ENCODE data around the gene NPC1.
A peak's percentile ranks its signal among the peaks of the same experiment; 100 is the strongest.
"Not testable (repeated sequence)": the region's sequence is repeated elsewhere in the genome, so short reads cannot be mapped to it uniquely, and the experiment has no call there.

NPC1 gene

DNA sequence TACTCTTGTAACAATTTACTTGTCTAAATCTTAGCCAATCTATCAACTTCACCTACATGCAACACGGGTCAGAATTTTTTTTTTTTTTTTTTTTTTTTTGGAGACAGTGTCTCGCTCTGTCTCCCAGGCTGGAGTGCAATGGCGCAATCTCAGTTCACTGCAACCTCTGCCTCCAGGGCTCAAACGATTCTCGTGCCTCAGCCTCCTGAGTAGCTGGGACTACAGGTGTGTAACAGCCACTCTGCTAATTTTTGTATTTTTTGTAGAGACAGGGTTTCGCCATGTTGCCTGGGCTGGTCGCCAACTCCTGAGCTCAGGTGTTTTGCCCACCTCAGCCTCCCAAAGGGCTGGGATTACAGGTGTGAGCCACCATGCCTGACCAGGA, 26.8 kb upstream of the NPC1 start:
- DNase-seq; in situ Hi-C loops (cut with HindIII; ENCODE audit: low pct_ligation_motif_present, low pct_unique_long_range_greater_than_20kb, low sequenced_read_pairs): not testable (repeated sequence)

DNA sequence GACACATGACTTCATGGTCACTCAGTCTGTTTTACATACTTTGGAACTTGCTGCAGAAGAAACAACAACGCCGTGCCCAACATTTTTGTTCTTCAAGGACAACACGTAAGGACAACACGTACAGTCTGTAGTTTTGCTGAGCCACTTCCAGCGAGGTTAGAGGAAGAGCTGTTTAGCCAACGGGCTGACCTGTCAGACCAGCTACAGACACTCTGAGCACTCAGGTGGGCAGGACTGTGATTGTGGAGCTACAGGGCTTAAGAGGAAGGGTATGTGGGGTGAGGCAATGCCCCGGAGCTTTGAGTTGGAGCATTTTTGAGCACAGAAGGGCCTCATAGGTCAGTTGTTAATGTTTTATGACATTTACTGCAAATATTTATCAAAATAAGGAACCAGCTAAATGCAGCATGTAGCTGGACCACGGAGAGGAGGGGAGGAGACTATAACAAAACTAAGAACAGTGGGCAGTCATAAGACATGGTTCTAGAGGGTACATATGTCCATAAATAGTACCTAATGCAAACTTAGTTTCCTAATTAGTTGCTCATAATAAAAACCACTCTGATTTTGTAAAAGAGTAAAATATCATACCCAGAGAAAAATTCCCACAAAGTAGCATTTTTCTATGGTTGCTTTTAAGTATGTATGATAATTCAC, 26.3 kb upstream of the NPC1 start:
- DNase-seq, result no peak
- in situ Hi-C loops (cut with HindIII; ENCODE audit: low pct_ligation_motif_present, low pct_unique_long_range_greater_than_20kb, low sequenced_read_pairs), result no loop called here

DNA sequence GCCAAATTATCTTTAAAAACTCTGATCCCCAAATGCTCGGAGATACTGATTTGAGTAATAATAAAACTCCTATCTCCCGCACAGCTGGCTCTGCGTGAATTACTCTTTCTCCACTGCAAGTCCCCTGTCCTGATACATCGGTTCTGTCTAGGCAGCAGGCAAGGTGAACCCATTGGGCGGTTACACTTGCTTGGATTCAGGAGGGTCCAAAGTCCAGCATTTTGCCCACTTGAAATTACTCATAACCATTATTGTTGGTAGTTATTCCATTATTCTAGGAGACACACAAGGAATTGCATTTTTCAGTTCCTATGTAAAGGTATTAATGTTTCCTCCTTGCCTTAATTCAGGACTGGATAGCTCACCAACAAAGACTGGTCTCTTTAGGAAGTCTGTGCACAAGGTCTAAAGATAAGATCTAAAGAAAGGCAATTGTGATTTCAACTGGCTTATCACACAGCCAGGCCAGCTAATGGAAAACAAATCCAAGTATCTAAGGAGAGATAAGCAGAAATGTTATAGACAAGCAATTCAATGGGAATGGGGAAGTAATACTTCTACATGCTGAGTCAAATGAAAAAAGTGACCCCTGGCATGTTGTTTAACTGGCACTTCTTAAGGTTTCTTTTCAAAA, 23.2 kb upstream of the NPC1 start:
- no peak for DNase-seq

DNA sequence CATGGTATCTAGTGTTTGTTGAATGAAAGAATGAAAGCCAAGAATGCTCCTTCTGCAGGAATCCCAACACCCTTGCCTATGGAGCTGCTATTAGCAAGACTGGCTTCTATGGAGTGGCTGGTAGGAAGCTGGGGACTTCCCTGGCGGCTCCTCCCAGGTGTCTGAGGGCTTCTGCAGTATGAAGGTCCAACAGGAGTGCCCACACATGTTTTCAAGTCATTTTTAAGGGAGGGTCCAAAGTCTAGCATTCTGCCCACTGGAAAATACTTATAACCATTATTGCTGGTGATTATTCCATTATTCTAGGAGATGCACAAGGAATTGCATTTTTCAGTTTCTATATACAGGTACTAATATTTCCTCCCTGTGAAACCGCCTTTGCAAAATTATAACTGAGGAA, 21.9 kb upstream of the NPC1 start:
- DNase-seq, result no peak
- in situ Hi-C loops (cut with HindIII; ENCODE audit: low pct_ligation_motif_present, low pct_unique_long_range_greater_than_20kb, low sequenced_read_pairs), result no loop called here

More for the DNA sequence above, 23.2 kb upstream of the NPC1 start:
- in situ Hi-C loops (cut with HindIII; ENCODE audit: low pct_ligation_motif_present, low pct_unique_long_range_greater_than_20kb, low sequenced_read_pairs), result no loop called here

DNA sequence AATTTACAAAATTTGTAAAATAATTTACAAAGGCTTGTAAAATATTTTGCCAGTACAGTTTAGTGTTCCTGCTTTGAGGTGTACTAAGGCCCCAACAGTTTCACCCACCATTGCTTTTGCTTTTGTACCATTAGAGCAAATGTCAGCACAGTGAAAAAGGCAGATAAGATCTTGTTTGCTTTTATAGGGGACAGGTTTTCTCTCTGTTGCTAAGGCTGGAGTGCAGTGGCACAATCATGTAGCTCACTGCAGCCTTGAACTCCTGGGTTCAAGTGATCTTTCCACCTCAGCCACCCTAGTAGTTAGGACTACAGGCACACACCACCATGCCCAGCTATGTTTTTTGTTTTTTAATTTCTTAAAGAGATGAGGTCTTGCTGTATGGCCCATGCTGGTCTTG, 19.6 kb upstream of the NPC1 start:
- DNase-seq, result no peak
- in situ Hi-C loops (cut with HindIII; ENCODE audit: low pct_ligation_motif_present, low pct_unique_long_range_greater_than_20kb, low sequenced_read_pairs), result no loop called here

DNA sequence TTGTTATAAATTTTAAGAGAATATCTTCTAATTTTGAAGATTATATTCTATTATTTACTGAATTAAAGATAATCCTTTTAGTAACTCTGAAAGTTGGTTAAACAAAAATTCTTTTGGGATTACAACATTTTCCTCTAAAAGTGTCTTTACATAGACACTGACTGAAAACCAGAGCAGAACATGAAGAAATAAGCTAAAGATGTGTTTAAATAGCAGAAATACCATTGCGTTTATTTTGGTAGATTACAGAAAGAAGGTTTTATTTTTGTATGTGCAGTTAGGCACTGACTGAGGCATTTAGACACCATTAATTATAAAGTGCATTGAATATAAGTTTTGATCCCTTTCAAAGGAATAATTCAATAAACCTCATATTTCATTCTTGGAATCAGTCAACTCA, 13.5 kb upstream of the NPC1 start:
- in situ Hi-C loops (cut with HindIII; ENCODE audit: low pct_ligation_motif_present, low pct_unique_long_range_greater_than_20kb, low sequenced_read_pairs), result no loop called here

DNA sequence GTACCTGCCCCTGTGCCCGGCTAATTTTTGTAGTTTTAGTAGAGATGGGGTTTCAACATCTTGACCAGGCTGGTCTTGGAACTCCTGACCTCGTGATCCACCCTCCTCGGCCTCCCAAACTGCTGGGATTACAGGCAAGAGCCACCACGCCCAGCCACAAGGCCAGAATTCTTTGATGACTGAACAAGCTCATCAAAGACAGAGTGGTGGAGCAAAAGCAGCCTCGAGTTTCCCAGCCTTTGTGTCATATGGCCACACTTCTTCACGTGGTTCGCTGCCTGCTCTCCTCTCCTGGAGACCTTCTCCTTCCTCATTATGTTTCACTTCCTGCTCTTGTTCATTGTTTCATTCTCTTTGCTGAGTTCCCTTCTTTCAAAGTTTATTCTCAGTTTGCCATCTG, 9.9 kb upstream of the NPC1 start:
- in situ Hi-C loops (cut with HindIII; ENCODE audit: low pct_ligation_motif_present, low pct_unique_long_range_greater_than_20kb, low sequenced_read_pairs), result no loop called here
- no peak for DNase-seq

More for the DNA sequence above, 13.5 kb upstream of the NPC1 start:
- DNase-seq, result no peak

DNA sequence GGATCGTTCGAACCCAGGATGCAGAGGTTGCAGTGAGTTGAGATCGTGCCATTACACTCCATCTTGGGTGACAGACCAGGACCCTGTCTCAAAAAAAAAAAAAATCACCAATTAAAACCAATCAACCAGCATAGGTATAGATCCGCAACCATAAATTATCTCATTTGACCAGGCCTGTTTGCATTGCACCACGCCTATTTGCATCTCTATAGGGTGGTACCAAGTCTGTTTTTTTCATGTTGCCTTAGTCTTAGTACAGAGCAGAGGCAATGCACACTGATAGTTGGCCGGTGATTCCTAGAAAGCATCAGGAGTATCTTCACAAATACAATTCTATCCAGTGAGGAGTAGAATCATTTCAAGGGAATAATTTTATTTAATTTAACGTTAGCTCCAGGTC, 9.3 kb upstream of the NPC1 start:
- DNase-seq, result no peak
- in situ Hi-C loops (cut with HindIII; ENCODE audit: low pct_ligation_motif_present, low pct_unique_long_range_greater_than_20kb, low sequenced_read_pairs), result no loop called here

DNA sequence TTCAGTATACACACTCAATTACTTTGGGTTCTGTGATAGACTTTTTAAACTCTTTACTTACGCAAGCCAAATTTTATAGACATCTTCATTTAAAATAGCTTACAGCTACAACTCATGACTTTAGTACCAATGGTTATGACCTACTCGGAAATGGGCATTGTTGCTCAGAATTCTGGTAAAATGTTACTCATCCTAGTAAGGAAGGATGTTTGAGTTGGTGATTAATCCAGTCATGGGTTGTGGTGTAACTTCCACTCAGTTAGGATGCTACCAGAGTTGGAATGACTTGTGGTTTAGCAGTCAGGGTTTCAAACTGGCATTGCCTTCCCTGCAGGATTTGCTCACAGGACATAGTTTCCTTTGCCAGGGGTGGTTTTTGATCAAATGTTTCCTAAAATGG, 7.4 kb upstream of the NPC1 start:
- peak; percentile 96 for DNase-seq

DNA sequence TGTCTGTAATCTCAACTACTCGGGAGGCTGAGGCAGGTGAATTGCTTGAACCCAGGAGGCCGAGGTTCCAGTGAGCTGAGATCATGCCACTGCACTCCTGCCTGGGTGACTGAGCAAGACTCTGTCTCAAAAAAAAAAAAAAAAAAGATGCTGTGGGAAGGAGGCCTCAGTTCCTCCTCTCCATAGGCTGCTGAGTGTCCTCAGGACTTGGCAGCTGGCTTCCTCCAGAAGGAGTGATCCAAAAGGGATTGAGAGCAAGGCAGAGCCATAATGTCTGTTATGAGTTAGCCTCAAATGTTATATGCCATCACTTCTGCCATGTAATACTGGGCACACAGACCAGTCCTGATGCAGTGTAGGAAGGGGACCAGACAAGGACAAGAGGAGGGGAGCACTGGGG, 6.6 kb upstream of the NPC1 start:
- in situ Hi-C loops (cut with HindIII; ENCODE audit: low pct_ligation_motif_present, low pct_unique_long_range_greater_than_20kb, low sequenced_read_pairs), result no loop called here
- no peak for DNase-seq

More for the DNA sequence above, 7.4 kb upstream of the NPC1 start:
- in situ Hi-C loops (cut with HindIII; ENCODE audit: low pct_ligation_motif_present, low pct_unique_long_range_greater_than_20kb, low sequenced_read_pairs), result no loop called here

DNA sequence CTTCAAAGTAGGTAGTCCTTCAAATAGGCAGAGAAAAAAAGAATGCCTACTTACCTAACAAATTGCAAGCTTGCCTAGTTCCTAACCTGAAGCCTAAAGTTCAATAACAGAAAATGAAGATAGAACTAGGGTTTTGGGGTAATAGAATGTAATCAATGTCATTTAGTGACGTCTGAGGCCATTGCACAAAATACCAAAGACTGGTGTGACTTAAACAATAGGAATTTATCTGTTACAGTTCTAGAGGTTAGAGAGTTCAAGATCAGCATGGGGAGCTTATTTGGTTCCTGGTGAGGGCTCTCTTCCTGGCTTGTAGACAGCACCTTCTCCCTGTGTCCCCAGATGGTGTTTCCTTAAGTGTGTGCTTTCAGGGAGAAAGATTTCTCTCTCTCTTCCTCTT, 4.7 kb upstream of the NPC1 start:
- DNase-seq, result peak; percentile 53
- in situ Hi-C loops (cut with HindIII; ENCODE audit: low pct_ligation_motif_present, low pct_unique_long_range_greater_than_20kb, low sequenced_read_pairs), result no loop called here

DNA sequence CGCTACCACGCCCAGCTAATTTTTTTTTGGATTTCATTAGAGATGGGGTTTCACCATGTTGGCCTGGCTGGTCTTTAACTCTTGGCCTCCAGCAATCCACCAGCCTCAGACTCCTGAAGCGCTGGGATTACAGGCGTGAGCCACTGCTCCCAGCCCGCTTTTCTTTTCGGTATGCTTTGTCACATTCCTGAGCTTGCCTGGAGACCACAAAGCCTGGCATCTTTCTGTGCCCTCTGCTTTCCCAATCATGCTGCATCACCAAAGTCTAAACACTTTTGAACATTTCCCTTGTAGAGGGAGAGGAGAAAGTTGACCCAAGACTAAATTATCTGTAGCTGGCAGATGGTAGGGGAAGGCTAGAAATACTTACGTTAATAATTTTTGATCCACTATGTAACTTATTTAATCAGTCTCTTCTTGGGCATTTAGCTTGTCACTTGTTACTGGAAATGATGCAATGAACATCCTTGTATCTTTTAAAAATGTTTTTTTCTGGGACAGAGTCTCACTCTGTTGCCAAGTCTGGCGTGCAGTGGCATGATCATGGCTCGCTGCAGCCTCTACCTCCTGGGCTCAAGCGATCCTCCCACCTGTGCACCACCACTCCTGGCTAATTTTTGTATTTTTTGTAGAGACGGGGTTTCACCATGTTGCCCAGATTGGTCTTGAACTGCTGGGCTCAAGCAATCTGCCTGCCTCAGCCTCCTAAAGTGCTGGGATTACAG, 2.7 kb upstream of the NPC1 start:
- in situ Hi-C loops (cut with HindIII; ENCODE audit: low pct_ligation_motif_present, low pct_unique_long_range_greater_than_20kb, low sequenced_read_pairs), result no loop called here
- DNase-seq, result peak; percentile 82

DNA sequence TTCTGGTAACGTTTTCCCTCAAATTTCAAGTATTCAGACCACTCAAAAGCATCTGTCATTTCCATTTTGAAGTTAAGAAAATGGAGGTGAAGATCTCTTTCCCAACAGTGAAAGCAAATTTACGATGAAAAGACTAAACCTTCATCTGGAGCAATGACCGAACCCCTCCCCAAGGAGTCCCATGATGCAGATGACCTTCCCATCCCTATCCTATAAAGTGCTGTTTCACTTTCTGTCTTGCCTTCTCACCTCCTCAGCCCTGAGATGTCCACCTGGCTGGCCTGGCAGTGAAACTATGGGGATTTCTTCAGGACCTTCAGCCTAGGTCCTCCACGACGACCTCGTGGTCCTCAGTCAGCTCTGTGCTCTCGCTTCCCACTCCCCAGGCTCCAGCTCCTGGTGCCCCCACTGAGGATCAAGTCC, 925 bp upstream of the NPC1 start:
- in situ Hi-C loops (cut with HindIII; ENCODE audit: low pct_ligation_motif_present, low pct_unique_long_range_greater_than_20kb, low sequenced_read_pairs), result no loop called here
- no peak for DNase-seq

DNA sequence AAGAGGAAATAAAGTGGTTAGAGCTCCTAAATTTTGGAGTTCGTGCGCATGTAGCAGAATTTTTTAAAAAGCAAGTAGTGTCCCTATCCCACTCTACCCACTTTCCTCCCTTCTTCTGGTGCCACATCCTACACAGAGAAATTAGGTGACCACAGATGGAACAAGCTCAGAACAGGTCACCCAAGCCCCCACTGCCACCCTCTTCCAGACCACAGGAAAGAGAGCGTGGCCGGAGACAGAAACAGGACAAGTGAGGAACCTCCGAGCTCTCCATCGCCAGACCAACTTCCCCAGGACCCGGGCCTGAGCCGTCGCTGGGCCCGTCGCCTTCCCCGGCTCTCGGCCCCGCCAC, 433 bp downstream of the NPC1 start:
- DNase-seq, result no peak
- in situ Hi-C loops (cut with HindIII; ENCODE audit: low pct_ligation_motif_present, low pct_unique_long_range_greater_than_20kb, low sequenced_read_pairs), result no loop called here

DNA sequence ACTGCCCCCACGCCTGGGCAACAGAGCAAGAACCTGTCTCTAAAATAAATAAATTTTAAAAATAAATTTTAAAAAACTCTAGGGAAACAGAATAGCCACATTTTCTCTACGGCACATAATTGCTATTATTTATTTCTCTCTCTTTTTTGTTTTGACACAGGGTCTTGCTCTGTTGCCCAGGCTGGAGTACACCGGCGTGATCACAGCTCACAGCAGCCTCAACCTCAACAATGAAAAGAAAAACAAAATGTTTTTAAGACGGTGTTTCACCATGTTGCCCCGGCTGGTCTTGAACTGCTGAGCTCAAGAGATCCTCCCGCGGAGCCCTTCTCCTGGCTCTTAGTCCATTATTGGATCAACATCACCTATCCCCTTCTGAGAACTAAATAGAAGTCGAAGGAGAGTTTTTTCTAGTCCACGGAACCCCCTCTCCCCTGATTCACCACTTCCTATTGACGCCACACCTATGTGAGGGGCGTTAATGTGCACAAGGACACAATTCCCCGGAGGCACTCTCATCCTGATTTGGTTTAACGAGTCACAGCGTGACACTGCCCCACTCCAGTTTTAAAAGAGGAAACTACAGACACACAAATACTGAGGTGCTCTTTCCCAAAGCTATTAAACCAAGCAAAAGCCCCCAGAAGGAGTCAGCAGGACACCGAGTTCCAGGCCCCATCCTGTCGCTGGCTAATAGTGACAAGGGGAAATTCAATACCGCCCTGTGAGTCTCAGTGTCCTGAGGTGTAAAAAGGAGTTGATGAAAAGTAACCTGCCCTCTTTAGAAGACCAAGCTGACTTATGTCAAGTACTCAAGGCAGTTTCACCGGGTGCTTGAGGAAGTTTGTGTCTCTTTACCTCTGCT, 1.1 kb downstream of the NPC1 start:
- no peak for DNase-seq
- in situ Hi-C loops (cut with HindIII; ENCODE audit: low pct_ligation_motif_present, low pct_unique_long_range_greater_than_20kb, low sequenced_read_pairs), result no loop called here

DNA sequence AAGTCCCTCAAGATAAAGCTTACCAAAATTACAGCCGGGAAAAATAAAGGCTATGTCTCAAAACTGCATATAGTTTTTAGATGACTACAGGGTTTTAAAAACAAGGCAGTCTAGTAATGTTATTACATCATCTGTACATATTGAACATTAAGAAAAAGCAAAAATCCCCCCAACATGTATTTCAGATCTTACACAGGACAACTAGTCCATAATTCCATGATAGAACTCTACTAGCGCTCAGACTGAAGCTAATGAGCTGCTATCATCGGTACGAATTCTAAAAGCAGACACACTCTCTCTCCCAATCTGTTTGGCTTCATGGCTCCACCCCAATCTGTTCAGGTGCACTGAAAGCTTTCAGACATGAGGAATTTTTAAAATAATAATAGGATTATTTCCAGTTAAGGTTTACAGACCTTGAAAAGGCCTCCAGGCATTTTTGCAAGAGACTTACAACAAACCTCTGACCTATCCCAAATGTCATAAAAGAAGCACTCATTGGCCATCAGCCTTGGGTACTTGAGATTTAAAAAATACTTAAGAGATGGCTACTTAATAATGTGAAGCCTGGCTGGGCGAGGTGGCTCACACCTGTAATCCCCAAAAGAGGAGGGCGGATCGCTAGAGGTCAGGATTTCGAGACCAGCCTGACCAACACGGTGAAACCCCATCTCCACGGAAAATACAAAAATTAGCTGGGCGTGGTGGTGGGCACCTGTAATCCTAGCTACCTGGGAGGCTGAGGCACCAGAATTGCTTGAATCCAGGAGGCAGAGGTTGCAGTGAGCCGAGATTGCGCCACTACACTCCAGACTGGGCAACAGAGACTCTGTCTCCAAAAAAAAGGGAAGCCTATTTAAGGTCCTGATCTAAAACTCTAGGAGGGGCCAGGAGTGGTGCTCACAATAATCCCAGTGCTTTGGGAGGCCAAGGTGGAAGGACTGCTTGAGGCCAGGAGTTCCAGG, 2.0 kb downstream of the NPC1 start:
- no peak for DNase-seq
- in situ Hi-C loops (cut with HindIII; ENCODE audit: low pct_ligation_motif_present, low pct_unique_long_range_greater_than_20kb, low sequenced_read_pairs), result no loop called here

DNA sequence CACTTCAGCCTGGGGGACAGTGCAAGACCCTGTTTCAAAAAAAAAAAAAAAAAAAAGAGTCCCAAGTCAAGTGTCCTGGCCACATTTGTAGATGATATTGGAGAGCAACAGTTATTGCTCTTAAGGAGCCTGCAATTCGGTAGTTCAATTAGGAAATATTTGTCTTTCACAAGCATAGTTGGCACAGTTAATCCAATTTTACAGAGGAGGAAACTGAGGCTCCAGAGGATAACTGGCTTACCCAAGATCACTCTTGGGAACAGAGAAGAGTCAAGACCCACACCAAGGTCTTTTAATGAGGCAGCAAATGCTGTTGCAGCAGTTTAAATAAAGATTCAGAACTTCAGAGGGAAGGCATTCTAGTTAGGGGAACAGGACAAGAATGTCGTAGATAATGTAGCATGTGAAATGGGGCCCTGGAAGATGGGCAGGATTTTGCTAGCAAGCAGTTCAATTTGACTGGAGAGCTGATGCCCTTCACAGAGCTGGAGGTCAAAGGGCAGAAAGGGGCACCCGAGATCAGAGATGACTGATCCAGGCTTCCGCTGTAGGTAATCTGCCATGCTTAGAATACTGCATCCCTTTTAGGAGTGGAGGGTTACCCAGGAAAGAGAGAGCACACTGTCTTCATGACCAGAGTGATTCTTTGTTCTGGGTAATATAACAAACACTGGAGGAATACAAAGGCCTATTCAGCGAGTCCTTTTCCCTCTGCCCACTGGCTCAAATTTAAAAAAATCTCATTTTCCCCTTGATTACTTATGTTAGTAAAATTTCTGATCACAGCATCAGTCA, 3.0 kb downstream of the NPC1 start:
- no peak for DNase-seq
- in situ Hi-C loops (cut with HindIII; ENCODE audit: low pct_ligation_motif_present, low pct_unique_long_range_greater_than_20kb, low sequenced_read_pairs), result no loop called here
